DND-41 (cell line): Measurements from ENCODE around the gene IGSF23.

Source experiments
- EZH2 ChIP-seq: IDR thresholded peaks from 3 replicates; pipeline ENCODE4 v1.6.1; 2012; ENCODE audit warnings: borderline replicate concordance, low read depth, mild to moderate bottlenecking, moderate library complexity, low read length, inconsistent platforms; ENCODE audit not compliant: severe bottlenecking
- TF ChIP-seq, protein P1 (sequence below): IDR thresholded peaks from 2 replicates; pipeline ENCODE4 v1.5.1; 2012; ENCODE audit warnings: borderline replicate concordance, low read length, moderate library complexity, mild to moderate bottlenecking; ENCODE audit not compliant: poor library complexity, severe bottlenecking; ENCODE audit errors: extremely low read depth

DNA sequence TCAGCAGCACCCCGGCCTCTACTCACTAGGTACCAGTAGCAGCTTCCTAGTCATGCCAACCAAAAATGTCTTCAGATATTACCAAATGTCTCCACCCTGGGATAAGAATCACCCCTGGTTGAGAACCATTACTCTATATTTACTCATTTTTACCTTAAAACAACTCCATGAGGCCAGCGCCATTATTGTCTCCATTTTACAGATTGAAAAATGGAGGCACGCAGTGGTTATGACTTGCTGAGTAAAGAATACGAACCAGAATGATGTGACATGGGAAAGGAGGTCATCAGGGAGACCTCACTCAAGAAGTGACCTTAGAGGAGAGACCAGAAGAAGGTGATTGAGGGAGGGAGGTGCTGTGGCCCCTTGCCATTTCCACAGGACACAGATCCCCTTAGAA, 60.1 kb downstream of the IGSF23 start:
- TF ChIP-seq, protein P1, sequence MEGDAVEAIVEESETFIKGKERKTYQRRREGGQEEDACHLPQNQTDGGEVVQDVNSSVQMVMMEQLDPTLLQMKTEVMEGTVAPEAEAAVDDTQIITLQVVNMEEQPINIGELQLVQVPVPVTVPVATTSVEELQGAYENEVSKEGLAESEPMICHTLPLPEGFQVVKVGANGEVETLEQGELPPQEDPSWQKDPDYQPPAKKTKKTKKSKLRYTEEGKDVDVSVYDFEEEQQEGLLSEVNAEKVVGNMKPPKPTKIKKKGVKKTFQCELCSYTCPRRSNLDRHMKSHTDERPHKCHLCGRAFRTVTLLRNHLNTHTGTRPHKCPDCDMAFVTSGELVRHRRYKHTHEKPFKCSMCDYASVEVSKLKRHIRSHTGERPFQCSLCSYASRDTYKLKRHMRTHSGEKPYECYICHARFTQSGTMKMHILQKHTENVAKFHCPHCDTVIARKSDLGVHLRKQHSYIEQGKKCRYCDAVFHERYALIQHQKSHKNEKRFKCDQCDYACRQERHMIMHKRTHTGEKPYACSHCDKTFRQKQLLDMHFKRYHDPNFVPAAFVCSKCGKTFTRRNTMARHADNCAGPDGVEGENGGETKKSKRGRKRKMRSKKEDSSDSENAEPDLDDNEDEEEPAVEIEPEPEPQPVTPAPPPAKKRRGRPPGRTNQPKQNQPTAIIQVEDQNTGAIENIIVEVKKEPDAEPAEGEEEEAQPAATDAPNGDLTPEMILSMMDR: no peak
- TF ChIP-seq EZH2: no peak
